ENCODE data around the gene SF3B2.

DNA sequence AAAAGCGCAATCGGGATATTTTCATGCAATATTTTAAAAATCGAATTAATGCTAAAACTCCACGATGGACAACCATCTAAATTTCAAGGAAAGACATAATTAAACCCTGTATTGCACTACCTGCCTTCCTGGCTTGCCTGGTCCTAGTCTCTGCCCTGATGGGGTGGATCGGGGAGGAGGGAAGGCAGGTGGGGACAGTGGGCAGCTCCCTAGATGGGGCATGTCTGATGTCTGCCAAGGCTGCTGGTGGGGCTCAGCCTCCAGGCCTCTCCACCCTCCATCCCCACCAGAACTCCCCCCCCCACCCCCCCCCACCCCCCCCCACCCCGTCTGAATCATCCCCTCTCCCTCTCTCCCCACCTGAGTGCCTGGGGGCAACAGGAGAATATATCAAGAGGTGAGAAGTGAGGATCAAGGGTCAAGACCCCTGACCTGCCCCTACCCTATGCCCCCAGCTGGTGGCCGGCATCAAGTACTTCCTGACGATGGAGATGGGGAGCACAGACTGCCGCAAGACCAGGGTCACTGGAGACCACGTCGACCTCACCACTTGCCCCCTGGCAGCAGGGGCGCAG lies 39.7 kb upstream of the SF3B2 start:
- no peak for TF ChIP-seq TAF1 (conservative IDR thresholded peaks at IDR 0.05)
- TF ChIP-seq, protein P1, sequence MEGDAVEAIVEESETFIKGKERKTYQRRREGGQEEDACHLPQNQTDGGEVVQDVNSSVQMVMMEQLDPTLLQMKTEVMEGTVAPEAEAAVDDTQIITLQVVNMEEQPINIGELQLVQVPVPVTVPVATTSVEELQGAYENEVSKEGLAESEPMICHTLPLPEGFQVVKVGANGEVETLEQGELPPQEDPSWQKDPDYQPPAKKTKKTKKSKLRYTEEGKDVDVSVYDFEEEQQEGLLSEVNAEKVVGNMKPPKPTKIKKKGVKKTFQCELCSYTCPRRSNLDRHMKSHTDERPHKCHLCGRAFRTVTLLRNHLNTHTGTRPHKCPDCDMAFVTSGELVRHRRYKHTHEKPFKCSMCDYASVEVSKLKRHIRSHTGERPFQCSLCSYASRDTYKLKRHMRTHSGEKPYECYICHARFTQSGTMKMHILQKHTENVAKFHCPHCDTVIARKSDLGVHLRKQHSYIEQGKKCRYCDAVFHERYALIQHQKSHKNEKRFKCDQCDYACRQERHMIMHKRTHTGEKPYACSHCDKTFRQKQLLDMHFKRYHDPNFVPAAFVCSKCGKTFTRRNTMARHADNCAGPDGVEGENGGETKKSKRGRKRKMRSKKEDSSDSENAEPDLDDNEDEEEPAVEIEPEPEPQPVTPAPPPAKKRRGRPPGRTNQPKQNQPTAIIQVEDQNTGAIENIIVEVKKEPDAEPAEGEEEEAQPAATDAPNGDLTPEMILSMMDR (IDR thresholded peaks at IDR 0.05; ENCODE audit: low read depth, low read length, missing input control): no peak
- no peak for TF ChIP-seq YY1 (IDR thresholded peaks at IDR 0.05)
- no peak for TF ChIP-seq RAD21 (IDR thresholded peaks at IDR 0.05)
- TF ChIP-seq, protein P2, sequence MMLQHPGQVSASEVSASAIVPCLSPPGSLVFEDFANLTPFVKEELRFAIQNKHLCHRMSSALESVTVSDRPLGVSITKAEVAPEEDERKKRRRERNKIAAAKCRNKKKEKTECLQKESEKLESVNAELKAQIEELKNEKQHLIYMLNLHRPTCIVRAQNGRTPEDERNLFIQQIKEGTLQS (IDR thresholded peaks at IDR 0.05): no peak
- TF ChIP-seq JUND (IDR thresholded peaks at IDR 0.05): no peak
- TF ChIP-seq, protein P3, sequence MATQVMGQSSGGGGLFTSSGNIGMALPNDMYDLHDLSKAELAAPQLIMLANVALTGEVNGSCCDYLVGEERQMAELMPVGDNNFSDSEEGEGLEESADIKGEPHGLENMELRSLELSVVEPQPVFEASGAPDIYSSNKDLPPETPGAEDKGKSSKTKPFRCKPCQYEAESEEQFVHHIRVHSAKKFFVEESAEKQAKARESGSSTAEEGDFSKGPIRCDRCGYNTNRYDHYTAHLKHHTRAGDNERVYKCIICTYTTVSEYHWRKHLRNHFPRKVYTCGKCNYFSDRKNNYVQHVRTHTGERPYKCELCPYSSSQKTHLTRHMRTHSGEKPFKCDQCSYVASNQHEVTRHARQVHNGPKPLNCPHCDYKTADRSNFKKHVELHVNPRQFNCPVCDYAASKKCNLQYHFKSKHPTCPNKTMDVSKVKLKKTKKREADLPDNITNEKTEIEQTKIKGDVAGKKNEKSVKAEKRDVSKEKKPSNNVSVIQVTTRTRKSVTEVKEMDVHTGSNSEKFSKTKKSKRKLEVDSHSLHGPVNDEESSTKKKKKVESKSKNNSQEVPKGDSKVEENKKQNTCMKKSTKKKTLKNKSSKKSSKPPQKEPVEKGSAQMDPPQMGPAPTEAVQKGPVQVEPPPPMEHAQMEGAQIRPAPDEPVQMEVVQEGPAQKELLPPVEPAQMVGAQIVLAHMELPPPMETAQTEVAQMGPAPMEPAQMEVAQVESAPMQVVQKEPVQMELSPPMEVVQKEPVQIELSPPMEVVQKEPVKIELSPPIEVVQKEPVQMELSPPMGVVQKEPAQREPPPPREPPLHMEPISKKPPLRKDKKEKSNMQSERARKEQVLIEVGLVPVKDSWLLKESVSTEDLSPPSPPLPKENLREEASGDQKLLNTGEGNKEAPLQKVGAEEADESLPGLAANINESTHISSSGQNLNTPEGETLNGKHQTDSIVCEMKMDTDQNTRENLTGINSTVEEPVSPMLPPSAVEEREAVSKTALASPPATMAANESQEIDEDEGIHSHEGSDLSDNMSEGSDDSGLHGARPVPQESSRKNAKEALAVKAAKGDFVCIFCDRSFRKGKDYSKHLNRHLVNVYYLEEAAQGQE (IDR thresholded peaks at IDR 0.05): no peak
- no peak for TF ChIP-seq SP1 (IDR thresholded peaks at IDR 0.05)
- no peak for TF ChIP-seq NR2F2 (IDR thresholded peaks at IDR 0.05)
- no peak for TF ChIP-seq EGR1 (IDR thresholded peaks at IDR 0.05; ENCODE audit: low read depth in 2 of 2)
- TF ChIP-seq GABPA (IDR thresholded peaks at IDR 0.05 in 1 of 2, conservative IDR thresholded peaks at IDR 0.05 in 1 of 2): no peak
- TF ChIP-seq, protein P4, sequence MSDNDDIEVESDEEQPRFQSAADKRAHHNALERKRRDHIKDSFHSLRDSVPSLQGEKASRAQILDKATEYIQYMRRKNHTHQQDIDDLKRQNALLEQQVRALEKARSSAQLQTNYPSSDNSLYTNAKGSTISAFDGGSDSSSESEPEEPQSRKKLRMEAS (IDR thresholded peaks at IDR 0.05): no peak

Measured in liver (tissue), 3 donors.